ENCODE data around the gene TMEM9. TPM values are rescaled to one million over a fixed set of nuclear protein-coding genes. Genes with fewer than 3 reads are reported as not detected.
A peak's percentile ranks its signal among the peaks of the same experiment; 100 is the strongest.

Gene TMEM9
- total RNA-seq, 6 experiments from 2014 or later = 60.3 to 72.7 (median 64.9) TPM

DNA sequence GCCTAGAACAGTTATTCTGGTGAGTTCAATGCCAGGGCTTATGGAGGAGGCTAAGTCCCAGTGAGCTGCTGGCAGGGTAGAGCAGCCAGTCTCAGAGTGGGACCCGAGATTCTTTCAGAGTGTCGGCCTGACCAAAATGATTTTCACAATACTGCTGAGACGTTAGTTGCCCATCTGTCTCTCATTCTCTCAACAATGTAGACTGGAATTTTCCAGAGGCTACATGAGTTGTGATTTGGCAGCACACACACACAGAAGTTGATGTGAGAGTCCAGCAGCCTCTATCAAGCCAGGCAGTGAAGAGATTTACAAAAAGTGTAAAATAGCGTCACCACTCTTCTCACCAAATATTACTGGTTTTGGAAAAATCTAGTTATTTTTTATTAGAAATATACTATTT is 63.7 kb downstream of the TMEM9 start:
- H3K9me3 Mint-ChIP-seq = no peaks in the 10 kb centered on the region
- no peak overlapping the region for H3K27ac Mint-ChIP-seq
- TF ChIP-seq CTCF (IDR thresholded peaks at IDR 0.05) = no peak
- no peaks in the 10 kb centered on the region for H3K4me1 Mint-ChIP-seq (ENCODE audit: low read depth)
- H3K27me3 Mint-ChIP-seq (ENCODE audit: insufficient read depth) = peaks cover 52% of the 10 kb centered on the region
- H3K4me3 Mint-ChIP-seq = no peak overlapping the region
- no peak for DNase-seq
- no peaks in the 10 kb centered on the region for H3K36me3 Mint-ChIP-seq (ENCODE audit: low read depth)

DNA sequence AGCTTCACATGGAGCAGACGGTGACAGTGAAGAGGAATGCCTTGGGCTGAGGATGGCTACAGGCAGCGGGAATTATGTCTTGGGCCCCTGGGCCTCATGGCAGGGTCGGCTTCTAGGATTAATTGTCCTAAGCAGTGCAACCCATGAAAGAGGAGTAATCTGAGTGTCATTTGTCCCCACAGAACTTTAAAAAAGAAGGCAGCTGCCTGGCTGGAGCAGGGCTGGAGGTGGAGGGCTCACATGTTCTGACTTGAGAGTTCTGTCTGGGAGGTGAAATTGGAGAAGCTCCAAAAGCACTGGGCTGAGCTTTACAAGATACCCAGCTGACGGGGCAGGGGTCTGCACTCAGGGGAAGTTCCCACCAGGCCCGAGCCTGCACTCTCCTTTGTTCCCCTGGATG is 64.7 kb downstream of the TMEM9 start:
- Mint-ChIP-seq H3K9me3 (no peaks in the 10 kb centered on the region), H3K27me3 (ENCODE audit: insufficient read depth) (peaks cover 48% of the 10 kb centered on the region), H3K4me1 (ENCODE audit: low read depth) (no peaks in the 10 kb centered on the region), H3K27ac (no peak overlapping the region), H3K36me3 (ENCODE audit: low read depth) (no peaks in the 10 kb centered on the region), H3K4me3 (no peak overlapping the region)
- no peak for DNase-seq
- no peak for TF ChIP-seq CTCF (IDR thresholded peaks at IDR 0.05)

- Mint-ChIP-seq H3K36me3 (ENCODE audit: low read depth) (no peaks in the 10 kb centered on the region), H3K27ac (no peak overlapping the region), H3K9me3 (no peaks in the 10 kb centered on the region), H3K4me3 (no peak overlapping the region), H3K4me1 (ENCODE audit: low read depth) (no peaks in the 10 kb centered on the region), H3K27me3 (ENCODE audit: insufficient read depth) (peaks cover 49% of the 10 kb centered on the region)
- no peak for DNase-seq
- TF ChIP-seq CTCF (IDR thresholded peaks at IDR 0.05) = no peak
These were observed 65.3 kb downstream of the TMEM9 start for GRCh38 chr1:201088901-201089525.

DNA sequence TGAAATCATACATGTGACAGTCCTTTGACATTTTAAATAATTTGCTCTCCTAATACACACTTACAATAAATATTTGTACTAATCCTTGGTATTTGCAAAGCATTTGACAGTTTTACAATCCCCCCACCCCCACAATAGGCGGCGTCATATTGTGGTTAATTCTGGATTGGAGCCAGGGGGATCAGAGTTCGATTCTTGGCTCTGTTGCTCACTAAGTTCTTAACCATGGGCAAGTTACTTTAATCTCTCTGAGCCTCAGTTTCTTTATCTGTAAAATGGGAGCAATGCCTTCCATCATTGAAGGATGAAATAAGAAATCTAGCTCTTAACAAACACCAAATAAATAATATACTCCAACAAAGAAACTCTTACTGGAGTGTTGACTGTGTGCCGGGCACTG is 65.9 kb downstream of the TMEM9 start:
- no peaks in the 10 kb centered on the region for H3K4me1 Mint-ChIP-seq (ENCODE audit: low read depth)
- H3K4me3 Mint-ChIP-seq = no peak overlapping the region
- no peaks in the 10 kb centered on the region for H3K36me3 Mint-ChIP-seq (ENCODE audit: low read depth)
- H3K27ac Mint-ChIP-seq = no peak overlapping the region
- DNase-seq = no peak
- no peaks in the 10 kb centered on the region for H3K9me3 Mint-ChIP-seq
- TF ChIP-seq CTCF (IDR thresholded peaks at IDR 0.05) = no peak
- peaks cover 47% of the 10 kb centered on the region for H3K27me3 Mint-ChIP-seq (ENCODE audit: insufficient read depth)

DNA sequence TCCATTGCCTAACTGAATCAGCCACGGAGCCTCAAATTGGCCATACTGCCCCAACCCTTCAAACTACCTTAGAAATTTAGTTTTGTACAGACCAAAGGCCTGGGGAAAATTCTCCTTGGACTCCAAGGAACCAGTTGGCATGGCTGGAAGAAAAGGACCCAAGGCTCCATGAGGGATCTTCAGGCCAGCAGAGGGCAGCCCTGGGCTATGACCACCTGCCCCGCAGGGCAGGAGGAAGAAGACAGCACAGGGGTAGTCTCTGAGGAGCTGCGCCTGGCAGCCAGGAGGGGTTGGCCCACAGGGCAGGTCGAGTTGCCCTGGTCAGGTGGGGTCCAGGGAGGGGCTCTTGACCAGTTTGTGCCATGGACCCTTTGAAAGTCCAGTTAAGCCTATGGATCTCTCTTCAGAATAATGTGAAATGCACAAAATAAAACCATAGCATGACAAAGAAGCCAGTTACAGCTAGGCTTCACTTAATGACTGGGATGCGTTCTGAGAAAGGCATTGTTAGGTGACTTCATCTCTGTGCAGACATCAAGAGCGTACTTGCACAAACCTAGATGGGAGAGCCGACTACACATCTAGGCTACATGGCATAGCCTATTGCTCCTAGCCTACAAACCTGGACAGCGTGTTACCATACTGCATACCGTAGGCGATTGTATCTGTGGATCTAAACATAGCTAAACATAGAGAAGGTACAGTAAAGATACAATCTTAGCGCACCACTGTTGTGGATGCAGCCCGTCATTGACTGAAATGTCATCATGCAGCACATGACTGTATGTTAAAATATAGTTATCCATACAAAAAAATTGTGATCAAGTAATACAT is 68.2 kb downstream of the TMEM9 start:
- Mint-ChIP-seq H3K27ac (no peak overlapping the region), H3K4me1 (ENCODE audit: low read depth) (no peaks in the 10 kb centered on the region), H3K36me3 (ENCODE audit: low read depth) (no peaks in the 10 kb centered on the region), H3K9me3 (no peaks in the 10 kb centered on the region), H3K27me3 (ENCODE audit: insufficient read depth) (peaks cover 53% of the 10 kb centered on the region), H3K4me3 (no peak overlapping the region)
- peak; percentile 82 for TF ChIP-seq CTCF (IDR thresholded peaks at IDR 0.05)
- DNase-seq = peak; percentile 30

Other genes starting within 250 kb of the TMEM9 start
- not detected for gene KIF21B, start 130.8 kb downstream of the TMEM9 start, total RNA-seq (2021; fragmentation: NEBNext Ultra II Directional; extraction: Animal tissue kit (Norgen Biotek cat#: 25700))
- gene CACNA1S, start 42.0 kb downstream of the TMEM9 start, total RNA-seq (2021; fragmentation: NEBNext Ultra II Directional; extraction: Animal tissue kit (Norgen Biotek cat#: 25700)) = not detected
- not detected for gene ASCL5, start 27.3 kb downstream of the TMEM9 start, total RNA-seq (2021; fragmentation: NEBNext Ultra II Directional; extraction: Animal tissue kit (Norgen Biotek cat#: 25700))
- gene IGFN1, start 36.4 kb upstream of the TMEM9 start, total RNA-seq (2021; fragmentation: NEBNext Ultra II Directional; extraction: Animal tissue kit (Norgen Biotek cat#: 25700)) = not detected
- not detected for gene PKP1, start 129.0 kb upstream of the TMEM9 start, total RNA-seq (2021; fragmentation: NEBNext Ultra II Directional; extraction: Animal tissue kit (Norgen Biotek cat#: 25700))
- not detected for gene TNNT2, start 223.2 kb upstream of the TMEM9 start, total RNA-seq (2021; fragmentation: NEBNext Ultra II Directional; extraction: Animal tissue kit (Norgen Biotek cat#: 25700))
- not detected for gene LAD1, start 244.8 kb upstream of the TMEM9 start, total RNA-seq (2021; fragmentation: NEBNext Ultra II Directional; extraction: Animal tissue kit (Norgen Biotek cat#: 25700))

All from HFFc6 (cell line).